Karpas-422 (cell line): Measurements from ENCODE around the gene FER1L5. TPM values are rescaled to one million over a fixed set of nuclear protein-coding genes. Genes with fewer than 3 reads are reported as not detected.
"Not testable (repeated sequence)": the region's sequence is repeated elsewhere in the genome, so short reads cannot be mapped to it uniquely, and the experiment has no call there.

Experiments
- DNase-seq: peaks from one replicate; pipeline ENCODE4 v3.0.0-alpha.2; 2015
- H2AFZ ChIP-seq: fragments of 200-600 bp; sonication (generic); 2 replicates; pipeline ENCODE4 v1.6.1; 2014; ENCODE audit warnings: antibody characterized with exemption, low read length, mixed read lengths
- H3K27ac ChIP-seq: fragments of 200-600 bp; sonication (generic); 2 replicates; pipeline ENCODE4 v1.5.1; 2014; ENCODE audit warnings: mild to moderate bottlenecking, low read length, moderate library complexity
- H3K27me3 ChIP-seq: fragments of 200-600 bp; sonication (generic); 2 replicates; pipeline ENCODE4 v1.6.1; 2014; ENCODE audit warnings: low read length, mixed read lengths
- H3K36me3 ChIP-seq: fragments of 200-600 bp; sonication (generic); 2 replicates; pipeline ENCODE4 v1.6.1; 2014; ENCODE audit warnings: low read length, mixed read lengths; ENCODE audit not compliant: insufficient read depth
- H3K4me1 ChIP-seq: fragments of 200-600 bp; sonication (generic); 2 replicates; pipeline ENCODE4 v1.6.1; 2014; ENCODE audit warnings: mild to moderate bottlenecking, low read length, mixed read lengths
- H3K4me2 ChIP-seq: fragments of 200-600 bp; sonication (generic); 2 replicates; pipeline ENCODE4 v1.6.1; 2014; ENCODE audit warnings: low read length, low read depth, mild to moderate bottlenecking; ENCODE audit not compliant: poor library complexity, severe bottlenecking
- H3K4me3 ChIP-seq: fragments of 200-600 bp; sonication (generic); 2 replicates; pipeline ENCODE4 v1.5.1; 2014; ENCODE audit warnings: mild to moderate bottlenecking, antibody characterized with exemption, low read length, mixed read lengths
- H3K79me2 ChIP-seq: fragments of 200-600 bp; sonication (generic); 2 replicates; pipeline ENCODE4 v1.6.1; 2014; ENCODE audit warnings: mild to moderate bottlenecking, low read length, mixed read lengths
- H3K9ac ChIP-seq: fragments of 200-600 bp; sonication (generic); 2 replicates; pipeline ENCODE4 v1.6.0; 2014; ENCODE audit warnings: low read length
- H3K9me2 ChIP-seq: fragments of 200-600 bp; sonication (generic), shearing (Covaris generic); replicated peaks from 2 replicates; pipeline ENCODE4 v1.6.0; 2014; ENCODE audit warnings: mild to moderate bottlenecking, low read length, moderate library complexity; ENCODE audit not compliant: insufficient read depth
- H3K9me3 ChIP-seq: fragments of 300-700, 200-600 bp; sonication (generic); 2 replicates; pipeline ENCODE4 v1.6.1; 2014; ENCODE audit warnings: low read length, mixed read lengths
- H4K20me1 ChIP-seq: fragments of 200-600 bp; sonication (generic); 2 replicates; pipeline ENCODE4 v1.6.1; 2014; ENCODE audit warnings: mild to moderate bottlenecking, antibody characterized with exemption, low read length, low read depth; ENCODE audit not compliant: insufficient read depth
- total RNA-seq: library from RNA; depleted of rRNA; stranded (reverse); fragments of >200 nt; shearing (Covaris generic); gene quantifications from 2 replicates; pipeline ENCODE4 v1.2.3, GENCODE V29; 2014; ENCODE audit warnings: low replicate concordance

FER1L5 gene
- total RNA-seq, 1 experiment from 2014 or later: not detected

- Histone ChIP-seq H3K27me3 (no peaks in the 10 kb centered on the region), H3K9me3 (peaks cover 4% of the 10 kb centered on the region; the same call in 1 of the 2 replicates), H3K4me2 (no peak overlapping the region), H2AFZ (no peak overlapping the region), H3K9ac (no peak overlapping the region), H3K9me2 (no peaks in the 10 kb centered on the region), H3K4me1 (peaks cover 4% of the 10 kb centered on the region), H3K4me3 (no peak overlapping the region), H3K36me3 (no peaks in the 10 kb centered on the region), H4K20me1 (no peaks in the 10 kb centered on the region), H3K79me2 (no peaks in the 10 kb centered on the region), H3K27ac (no peak overlapping the region)
- DNase-seq: no peak
Measured at GRCh38 chr2:96662360-96662759, 19.8 kb downstream of the FER1L5 start.

DNA sequence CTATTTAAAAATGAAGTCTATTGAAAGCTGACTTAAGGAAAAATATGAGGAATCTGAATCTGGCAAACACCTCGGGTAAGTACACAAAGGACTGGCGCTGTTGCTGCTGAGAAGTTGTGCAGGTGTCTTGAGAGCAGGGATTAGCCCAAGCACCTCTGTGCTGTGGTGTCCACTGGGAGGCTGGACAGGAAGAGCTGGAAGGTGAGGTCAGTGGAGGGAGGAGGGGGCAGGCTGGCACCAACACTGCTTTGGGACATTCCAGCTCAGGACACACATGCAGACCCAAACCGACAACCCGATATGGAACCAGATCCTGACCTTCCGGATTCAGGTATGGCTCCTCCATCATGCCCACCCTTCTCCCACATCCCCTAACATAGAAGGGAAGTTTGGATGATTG is 20.6 kb downstream of the FER1L5 start:
- no peaks in the 10 kb centered on the region for H3K9me2 ChIP-seq
- peaks cover 4% of the 10 kb centered on the region; the same call in 1 of the 2 replicates for H3K9me3 ChIP-seq
- no peak for DNase-seq
- H3K4me1 ChIP-seq: no peaks in the 10 kb centered on the region
- no peak overlapping the region for H3K9ac ChIP-seq
- H4K20me1 ChIP-seq: no peaks in the 10 kb centered on the region
- no peak overlapping the region for H3K4me2 ChIP-seq
- no peak overlapping the region for H3K27ac ChIP-seq
- no peaks in the 10 kb centered on the region for H3K79me2 ChIP-seq
- no peak overlapping the region for H3K4me3 ChIP-seq
- no peaks in the 10 kb centered on the region for H3K27me3 ChIP-seq
- H3K36me3 ChIP-seq: no peaks in the 10 kb centered on the region
- H2AFZ ChIP-seq: no peak overlapping the region

DNA sequence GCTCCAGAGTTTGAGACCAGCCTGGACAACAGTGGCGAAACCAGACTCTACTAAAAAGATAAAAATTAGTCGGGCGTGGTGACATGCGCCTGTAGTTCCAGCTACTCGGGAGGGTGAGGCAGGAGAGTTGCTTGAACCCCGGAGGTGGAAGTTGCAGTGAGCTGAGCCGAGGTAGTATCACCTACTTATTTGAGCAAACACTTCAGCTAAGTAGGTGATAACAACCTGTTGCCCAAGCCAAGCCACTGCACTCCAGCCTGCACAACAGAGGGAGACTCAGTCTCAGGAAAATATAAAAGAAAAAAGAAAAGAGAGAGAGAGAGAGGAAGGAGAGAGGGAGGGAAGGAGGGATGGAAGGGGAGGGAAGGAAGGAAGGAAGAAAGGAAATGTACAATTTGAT is 21.3 kb downstream of the FER1L5 start:
- Histone ChIP-seq H3K4me1 (no peaks in the 10 kb centered on the region), H3K9me3 (peaks cover 4% of the 10 kb centered on the region; the same call in 1 of the 2 replicates), H3K27me3 (no peaks in the 10 kb centered on the region), H3K9me2 (no peaks in the 10 kb centered on the region), H3K79me2 (no peaks in the 10 kb centered on the region), H3K36me3 (no peaks in the 10 kb centered on the region), H3K4me3 (no peak overlapping the region), H2AFZ (no peak overlapping the region), H3K9ac (no peak overlapping the region), H3K4me2 (no peak overlapping the region), H4K20me1 (no peaks in the 10 kb centered on the region), H3K27ac (no peak overlapping the region)
- no peak for DNase-seq

DNA sequence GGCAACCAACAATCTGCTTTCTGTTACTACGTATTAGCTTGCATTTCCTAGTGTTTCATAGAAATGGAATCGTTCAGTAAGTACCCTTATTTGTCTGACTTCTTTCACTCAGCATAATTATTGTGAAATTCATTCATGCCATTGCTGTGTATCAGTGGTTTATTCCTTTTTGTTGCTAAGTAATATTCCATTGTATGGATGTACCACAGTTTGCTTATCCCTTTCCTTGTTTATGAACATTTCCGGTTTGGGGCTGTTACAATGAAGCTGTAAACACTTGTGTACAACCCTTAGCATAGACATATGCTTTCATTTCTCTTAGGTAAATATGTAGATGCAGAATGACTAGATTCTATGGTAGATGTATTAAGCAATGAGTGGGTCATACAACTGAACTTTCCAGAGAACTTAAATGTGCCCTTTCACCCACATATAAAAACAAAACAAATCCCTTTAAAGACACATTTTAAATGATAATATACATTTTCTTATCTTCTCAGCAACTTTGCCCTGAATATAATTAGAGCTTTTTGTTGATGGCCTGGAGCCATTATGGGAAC is 21.9 kb downstream of the FER1L5 start:
- Histone ChIP-seq H3K9ac (no peak overlapping the region), H2AFZ (no peak overlapping the region), H3K4me2 (no peak overlapping the region)

DNA sequence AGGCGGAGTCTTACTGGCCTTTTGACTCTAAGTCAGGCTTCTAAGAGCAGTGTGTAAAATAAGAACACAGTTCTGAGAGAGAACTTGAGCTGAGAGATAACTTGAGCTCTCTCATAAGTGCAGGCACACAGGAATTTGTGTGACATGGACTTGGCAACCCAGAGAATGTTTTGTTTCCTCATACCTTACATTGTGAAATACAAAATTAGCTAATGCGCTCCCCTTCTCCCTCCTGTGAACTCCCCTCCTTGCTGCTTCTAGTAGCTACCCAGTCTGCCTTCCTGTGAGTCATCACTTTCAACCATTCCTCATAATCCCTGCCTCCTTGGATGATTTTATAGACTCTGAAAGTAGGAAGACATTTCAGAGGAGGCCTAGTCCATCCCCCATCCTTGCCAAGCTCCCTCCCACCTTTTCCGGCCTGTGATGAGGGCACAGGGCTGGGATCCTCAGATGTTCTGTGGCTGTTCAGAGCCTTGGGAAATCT is 22.6 kb downstream of the FER1L5 start:
- Histone ChIP-seq H3K9me3 (peaks cover 4% of the 10 kb centered on the region; the same call in 1 of the 2 replicates), H3K9ac (no peak overlapping the region), H3K4me3 (no peak overlapping the region), H3K27ac (no peak overlapping the region), H3K36me3 (no peaks in the 10 kb centered on the region), H2AFZ (no peak overlapping the region), H3K27me3 (no peaks in the 10 kb centered on the region), H3K9me2 (no peaks in the 10 kb centered on the region), H3K4me1 (no peaks in the 10 kb centered on the region), H3K4me2 (no peak overlapping the region), H4K20me1 (no peaks in the 10 kb centered on the region), H3K79me2 (no peaks in the 10 kb centered on the region)
- no peak for DNase-seq

More for the DNA sequence above, 21.9 kb downstream of the FER1L5 start:
- Histone ChIP-seq H3K4me3 (no peak overlapping the region), H3K36me3 (no peaks in the 10 kb centered on the region), H4K20me1 (no peaks in the 10 kb centered on the region), H3K9me3 (peaks cover 4% of the 10 kb centered on the region; the same call in 1 of the 2 replicates), H3K9me2 (no peaks in the 10 kb centered on the region), H3K4me1 (no peaks in the 10 kb centered on the region), H3K27ac (no peak overlapping the region), H3K79me2 (no peaks in the 10 kb centered on the region), H3K27me3 (no peaks in the 10 kb centered on the region)
- DNase-seq: no peak

GRCh38 chr2:96665717-96666116 is 23.2 kb downstream of the FER1L5 start:
- H3K27ac ChIP-seq, H3K27me3 ChIP-seq, H3K4me1 ChIP-seq, H3K4me3 ChIP-seq, H4K20me1 ChIP-seq, H3K36me3 ChIP-seq, H3K79me2 ChIP-seq, H2AFZ ChIP-seq, H3K9ac ChIP-seq, H3K9me3 ChIP-seq, DNase-seq, H3K9me2 ChIP-seq, H3K4me2 ChIP-seq: not testable (repeated sequence)

GRCh38 chr2:96668771-96669170 is 26.2 kb downstream of the FER1L5 start:
- DNase-seq: no peak
- H3K36me3 ChIP-seq: no peaks in the 10 kb centered on the region
- no peaks in the 10 kb centered on the region for H3K27me3 ChIP-seq
- H3K9me3 ChIP-seq: peaks cover 4% of the 10 kb centered on the region; the same call in 1 of the 2 replicates
- no peak overlapping the region for H3K4me3 ChIP-seq
- H2AFZ ChIP-seq: no peak overlapping the region
- H3K27ac ChIP-seq: no peak overlapping the region
- no peaks in the 10 kb centered on the region for H3K4me1 ChIP-seq
- H3K9ac ChIP-seq: no peak overlapping the region
- H3K9me2 ChIP-seq: no peaks in the 10 kb centered on the region
- H4K20me1 ChIP-seq: no peaks in the 10 kb centered on the region
- H3K4me2 ChIP-seq: no peak overlapping the region
- H3K79me2 ChIP-seq: no peaks in the 10 kb centered on the region

DNA sequence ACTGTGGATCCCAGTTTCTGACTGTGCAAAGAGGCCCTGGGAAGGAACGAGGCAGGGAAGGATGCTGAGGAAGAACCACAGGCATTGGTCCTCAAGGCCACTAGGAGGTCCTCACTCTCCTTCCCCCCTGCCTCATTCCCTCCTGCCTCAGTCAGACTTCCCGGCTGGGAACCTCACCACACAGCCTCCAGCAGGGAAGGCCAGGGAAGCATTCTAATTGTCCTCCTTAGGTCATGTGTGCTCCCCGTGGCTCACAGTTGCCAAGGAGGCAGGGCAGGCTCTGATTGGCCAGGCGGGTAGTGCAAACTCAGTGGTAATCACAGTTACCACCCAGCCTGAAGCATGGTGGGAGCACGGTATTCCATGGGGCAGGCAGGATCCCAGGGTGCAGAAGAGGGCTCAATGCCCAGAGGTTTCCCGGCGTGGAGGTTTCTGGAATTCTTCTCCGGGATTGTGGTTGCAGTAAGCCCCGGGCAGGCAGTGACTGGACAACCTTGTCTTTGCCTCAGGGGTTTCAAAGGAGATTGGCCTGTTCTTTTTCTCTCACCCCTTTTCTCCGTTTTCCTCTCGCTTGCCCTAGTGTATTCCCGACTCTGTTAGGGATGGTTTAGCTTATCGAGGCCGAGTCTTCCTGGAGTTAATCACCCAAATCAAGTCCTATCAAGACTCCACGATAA is 27.1 kb downstream of the FER1L5 start:
- Histone ChIP-seq H3K79me2 (no peaks in the 10 kb centered on the region), H2AFZ (no peak overlapping the region), H3K9ac (no peak overlapping the region), H3K27ac (no peak overlapping the region), H3K9me2 (no peaks in the 10 kb centered on the region), H3K4me2 (no peak overlapping the region), H3K36me3 (no peaks in the 10 kb centered on the region), H4K20me1 (no peaks in the 10 kb centered on the region), H3K4me3 (no peak overlapping the region), H3K4me1 (no peaks in the 10 kb centered on the region), H3K9me3 (no peaks in the 10 kb centered on the region), H3K27me3 (no peaks in the 10 kb centered on the region)
- no peak for DNase-seq
